DND-41 (cell line): ENCODE results near the gene NUFIP1.

Source experiments
- CTCF ChIP-seq: IDR thresholded peaks from 2 replicates; pipeline ENCODE4 v1.5.1; 2012; ENCODE audit warnings: borderline replicate concordance, low read length, moderate library complexity, mild to moderate bottlenecking; ENCODE audit not compliant: poor library complexity, severe bottlenecking; ENCODE audit errors: extremely low read depth
- EZH2 ChIP-seq: IDR thresholded peaks from 3 replicates; pipeline ENCODE4 v1.6.1; 2012; ENCODE audit warnings: borderline replicate concordance, low read depth, mild to moderate bottlenecking, moderate library complexity, low read length, inconsistent platforms; ENCODE audit not compliant: severe bottlenecking

GRCh38 chr13:44936246-44936645 is 53.0 kb downstream of the NUFIP1 start:
- TF ChIP-seq CTCF (no peak), EZH2 (no peak)
